Small intestine (tissue), 7 donors: Measurements from ENCODE around the gene FLOT1. TPM values are rescaled to one million over a fixed set of nuclear protein-coding genes. Genes with fewer than 3 reads are reported as not detected.
"Not testable (repeated sequence)": the region's sequence is repeated elsewhere in the genome, so short reads cannot be mapped to it uniquely, and the experiment has no call there.

Experiments used
- DNase-seq, 2 donors: peaks; one replicate each; pipeline versions ENCODE4 v3.0.0 to v3.0.0-alpha.2; 2013
- FAIRE-seq: peaks from 2 replicates; lab custom pipeline; 2012; peaks lifted over from hg19 to GRCh38; lab: Jason Lieb, UNC
- H3K27ac ChIP-seq, 3 donors: one replicate each; pipeline ENCODE4 v1.5.1; 2013; ENCODE audit warnings: low read length in 2 of 3, mild to moderate bottlenecking in 2 of 3, control low read depth in 1 of 3, inconsistent platforms in 1 of 3, low read depth in 1 of 3, moderate library complexity in 1 of 3
- H3K27me3 ChIP-seq, 3 donors: one replicate each; pipeline ENCODE4 v1.6.1; 2013; ENCODE audit warnings: low read length in 3 of 3, inconsistent platforms in 1 of 3; ENCODE audit not compliant: control insufficient read depth in 3 of 3, insufficient read depth in 3 of 3
- H3K36me3 ChIP-seq, 3 donors: one replicate each; pipeline ENCODE4 v1.6.1; 2013; ENCODE audit warnings: low read length in 3 of 3, inconsistent platforms in 1 of 3, low read depth in 1 of 3, mild to moderate bottlenecking in 1 of 3, moderate library complexity in 1 of 3; ENCODE audit not compliant: control insufficient read depth in 3 of 3, insufficient read depth in 2 of 3
- H3K4me1 ChIP-seq, 3 donors: one replicate each; pipeline ENCODE4 v1.6.1; 2013; ENCODE audit warnings: low read length in 2 of 3, inconsistent platforms in 1 of 3, low read depth in 1 of 3, mild to moderate bottlenecking in 1 of 3, moderate library complexity in 1 of 3; ENCODE audit not compliant: control insufficient read depth in 3 of 3, insufficient read depth in 2 of 3
- H3K4me3 ChIP-seq, 3 donors: one replicate each; pipeline ENCODE4 v1.5.1; 2013; ENCODE audit warnings: low read length in 3 of 3, control low read depth in 1 of 3, inconsistent platforms in 1 of 3, low read depth in 1 of 3, mild to moderate bottlenecking in 1 of 3, moderate library complexity in 1 of 3
- H3K9me3 ChIP-seq, 2 donors: one replicate each; pipeline ENCODE4 v1.6.1; 2013; ENCODE audit warnings: low read depth in 1 of 2, low read length in 1 of 2; ENCODE audit not compliant: control insufficient read depth in 2 of 2, insufficient read depth in 1 of 2
- whole genome bisulfite sequencing, 3 donors: extraction: QIAGEN DNeasy Blood & Tissue Kit; methylation state at CpG; one replicate each; pipeline ENCODE4 v1.1.7; 2013; 5-methylcytosine and 5-hydroxymethylcytosine counted together
- polyA plus RNA-seq, 4 donors: library from polyadenylated mRNA; stranded (reverse) in 3 of 4; unstranded in 1 of 4; fragments of 200-250 nt in 3 of 4; fragments of 120-200 nt in 1 of 4; gene quantifications; one replicate each; pipeline versions ENCODE4 v1.2.1 to v1.2.3, GENCODE V29; 2013
- donor health status: healthy with polysubstance abuse.
- donor health status: control.
- donor health status: control.
- donor health status: Bipolar disorder and iron deficiency.
- donor health status: healthy.

Gene FLOT1
- polyA plus RNA-seq, 4 donors = 77.4 to 166 (median 144) TPM

GRCh38 chr6:30769853-30770524 lies 27.5 kb upstream of the FLOT1 start:
- WGBS, 3 donors = 72 to 88% (median 82%) methylated on average over 5 of the region's 5 CpGs
- FAIRE-seq = no peak
- no peak for DNase-seq
- peaks cover 0 to 18% (median 12%) of the 10 kb centered on the region in 3 donors for H3K4me1 ChIP-seq
- H3K36me3 ChIP-seq = no peaks in the 10 kb centered on the region
- H3K27ac ChIP-seq = peak overlapping the region in 2 of 3 donors; percentile 41 to 85
- H3K27me3 ChIP-seq = no peaks in the 10 kb centered on the region
- no peak overlapping the region for H3K4me3 ChIP-seq
- H3K9me3 ChIP-seq = no peaks in the 10 kb centered on the region

GRCh38 chr6:30769088-30769852 lies 26.8 kb upstream of the FLOT1 start:
- WGBS, 3 donors = 11 to 32% (median 13%) methylated on average over 15 to 16 of the region's 16 CpGs
- FAIRE-seq (no peak), DNase-seq (peak; percentile 56 to 89)
- Histone ChIP-seq H3K4me3 (no peak overlapping the region), H3K27ac (peak overlapping the region in 2 of 3 donors; percentile 62 to 85), H3K36me3 (no peaks in the 10 kb centered on the region), H3K4me1 (peaks cover 0 to 18% (median 14%) of the 10 kb centered on the region in 3 donors), H3K9me3 (no peaks in the 10 kb centered on the region), H3K27me3 (no peaks in the 10 kb centered on the region)

- peak overlapping the region in 2 of 3 donors; percentile 62 to 85 for H3K27ac ChIP-seq
- 93 to 98% (median 94%) methylated on average over 4 of the region's 4 CpGs for WGBS, 3 donors
These were observed 26.2 kb upstream of the FLOT1 start for GRCh38 chr6:30768634-30769087.

GRCh38 chr6:30767944-30768301 lies 25.4 kb upstream of the FLOT1 start:
- 100% methylated on average over 1 of the region's 1 CpG for WGBS, 3 donors

More at GRCh38 chr6:30768634-30769087, 26.2 kb upstream of the FLOT1 start:
- H3K4me3 ChIP-seq = no peak overlapping the region
- no peaks in the 10 kb centered on the region for H3K9me3 ChIP-seq
- DNase-seq (no peak), FAIRE-seq (no peak)
- H3K27me3 ChIP-seq = no peaks in the 10 kb centered on the region
- peaks cover 3 to 24% (median 21%) of the 10 kb centered on the region in 3 donors for H3K4me1 ChIP-seq
- H3K36me3 ChIP-seq = no peaks in the 10 kb centered on the region

GRCh38 chr6:30767158-30767943 lies 24.9 kb upstream of the FLOT1 start:
- H3K36me3 ChIP-seq = no peaks in the 10 kb centered on the region
- H3K27me3 ChIP-seq = no peaks in the 10 kb centered on the region
- FAIRE-seq (no peak), DNase-seq (no peak)
- H3K27ac ChIP-seq = no peak overlapping the region
- no peaks in the 10 kb centered on the region for H3K9me3 ChIP-seq
- H3K4me3 ChIP-seq = no peak overlapping the region
- peaks cover 3 to 28% (median 23%) of the 10 kb centered on the region in 3 donors for H3K4me1 ChIP-seq
- WGBS, 3 donors = 84 to 91% (median 86%) methylated on average over 8 to 9 of the region's 9 CpGs

More at GRCh38 chr6:30767944-30768301, 25.4 kb upstream of the FLOT1 start:
- Histone ChIP-seq H3K4me1 (peaks cover 3 to 28% (median 23%) of the 10 kb centered on the region in 3 donors), H3K36me3 (no peaks in the 10 kb centered on the region), H3K27ac (no peak overlapping the region), H3K27me3 (no peaks in the 10 kb centered on the region), H3K4me3 (no peak overlapping the region), H3K9me3 (no peaks in the 10 kb centered on the region)
- no peak for DNase-seq
- no peak for FAIRE-seq

DNA sequence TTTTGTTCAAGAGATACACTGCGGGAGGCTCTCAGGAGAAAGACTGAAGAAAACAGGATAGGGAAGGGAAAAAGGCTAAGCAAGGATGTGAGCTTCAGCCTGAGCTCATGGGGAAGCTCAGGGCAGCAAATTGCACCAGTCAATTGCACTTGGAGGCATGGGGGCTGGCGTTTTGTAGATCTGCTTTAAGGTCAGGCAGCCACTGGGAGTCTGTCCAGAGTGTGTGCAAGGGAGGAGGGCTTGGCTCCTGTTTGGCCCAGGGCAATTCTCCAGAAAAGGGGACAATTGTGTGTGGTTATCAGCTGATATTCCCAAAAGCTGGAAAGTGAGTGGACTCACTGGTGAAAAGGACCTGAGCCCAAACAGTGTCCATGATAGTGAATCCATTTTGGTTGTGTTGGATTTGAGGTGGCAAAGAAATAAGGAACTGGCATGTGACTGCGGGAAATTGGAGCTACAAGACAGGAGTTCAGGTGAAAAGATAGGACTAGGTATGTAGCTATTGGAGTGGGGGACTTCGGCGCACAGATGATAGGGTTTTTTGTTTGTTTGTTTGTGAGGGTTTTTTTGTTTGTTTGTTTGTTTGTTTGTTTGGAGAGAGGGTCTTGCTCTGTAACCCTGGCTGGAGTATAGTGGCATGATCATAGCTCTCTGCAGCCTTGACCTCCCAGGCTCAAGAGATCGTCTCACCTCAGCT lies 24.1 kb upstream of the FLOT1 start:
- no peak overlapping the region for H3K4me3 ChIP-seq
- no peak for FAIRE-seq
- no peaks in the 10 kb centered on the region for H3K9me3 ChIP-seq
- 80 to 85% (median 81%) methylated on average over 6 of the region's 6 CpGs for WGBS, 3 donors
- peaks cover 3 to 28% (median 23%) of the 10 kb centered on the region in 3 donors for H3K4me1 ChIP-seq
- no peaks in the 10 kb centered on the region for H3K36me3 ChIP-seq
- H3K27ac ChIP-seq = no peak overlapping the region
- no peaks in the 10 kb centered on the region for H3K27me3 ChIP-seq
- DNase-seq = no peak

GRCh38 chr6:30765495-30765894 lies 23.0 kb upstream of the FLOT1 start:
- FAIRE-seq, H3K36me3 ChIP-seq, H3K9me3 ChIP-seq, DNase-seq, H3K27me3 ChIP-seq, H3K4me3 ChIP-seq, H3K27ac ChIP-seq: not testable (repeated sequence)
- peaks cover 3 to 28% (median 23%) of the 10 kb centered on the region in 3 donors for H3K4me1 ChIP-seq
- WGBS, 3 donors = 65 to 100% (median 88%) methylated on average over 1 of the region's 1 CpG
